CD4-positive, alpha-beta T cell treated with Interleukin-4 for 4 hours (primary cell): ENCODE results near the gene ADAMTS4.
"Not testable (repeated sequence)": the region's sequence is repeated elsewhere in the genome, so short reads cannot be mapped to it uniquely, and the experiment has no call there.

Source experiments
- DNase-seq: peaks from one replicate; pipeline ENCODE4 v3.0.0-alpha.2; 2020

The ADAMTS4 gene

GRCh38 chr1:161198897-161199431, at the start of gene ADAMTS4:
TSS of gene ADAMTS4 (minus strand) at chr1:161199054. CDS start at chr1:161198627, 427 bp downstream.
- no peak for DNase-seq

- no peak for DNase-seq
Measured at GRCh38 chr1:161244888-161245287, 46.0 kb upstream of the ADAMTS4 start.

GRCh38 chr1:161242313-161242712, 43.5 kb upstream of the ADAMTS4 start:
- no peak for DNase-seq

GRCh38 chr1:161241682-161242081, 42.8 kb upstream of the ADAMTS4 start:
- no peak for DNase-seq

GRCh38 chr1:161238039-161238473, 39.2 kb upstream of the ADAMTS4 start, which contains the start of gene NR1I3:
TSS of gene NR1I3 (minus strand) at chr1:161238203. CDS start at chr1:161236565, 1,638 bp downstream.
- no peak for DNase-seq

- no peak for DNase-seq
Measured at GRCh38 chr1:161235957-161236775, 37.3 kb upstream of the ADAMTS4 start.

- no peak for DNase-seq
Measured at GRCh38 chr1:161233102-161233501, 34.2 kb upstream of the ADAMTS4 start.

GRCh38 chr1:161230762-161231161, 31.9 kb upstream of the ADAMTS4 start:
- DNase-seq, result no peak

GRCh38 chr1:161229896-161230295, 31.0 kb upstream of the ADAMTS4 start:
- DNase-seq, result no peak

- DNase-seq, result no peak
Measured at GRCh38 chr1:161228032-161228431, 29.2 kb upstream of the ADAMTS4 start.

- peak; percentile 88 for DNase-seq
Measured at GRCh38 chr1:161227196-161227871, 28.5 kb upstream of the ADAMTS4 start.

GRCh38 chr1:161226759-161227158, 27.9 kb upstream of the ADAMTS4 start:
- DNase-seq, result no peak

GRCh38 chr1:161226320-161226711, 27.5 kb upstream of the ADAMTS4 start:
- DNase-seq, result no peak

- peak; percentile 99 for DNase-seq
Measured at GRCh38 chr1:161225534-161226319, 26.9 kb upstream of the ADAMTS4 start, which contains the start of gene TOMM40L. TSS of gene TOMM40L (plus strand) at chr1:161226060. CDS start at chr1:161226490, 430 bp downstream.

- DNase-seq, result no peak
Measured at GRCh38 chr1:161225178-161225533, 26.3 kb upstream of the ADAMTS4 start.

GRCh38 chr1:161224695-161225087, 25.8 kb upstream of the ADAMTS4 start:
- not testable (repeated sequence) for DNase-seq

- no peak for DNase-seq
Measured at GRCh38 chr1:161223805-161224694, 25.2 kb upstream of the ADAMTS4 start.

- DNase-seq, result no peak
Measured at GRCh38 chr1:161222175-161223019, 23.5 kb upstream of the ADAMTS4 start.

GRCh38 chr1:161220002-161220401, 21.1 kb upstream of the ADAMTS4 start:
- DNase-seq, result no peak

- DNase-seq, result no peak
Measured at GRCh38 chr1:161219078-161219892, 20.4 kb upstream of the ADAMTS4 start.
